HCT116 (cell line): Measurements from ENCODE around the gene DAZAP1. TPM values are rescaled to one million over a fixed set of nuclear protein-coding genes. Genes with fewer than 3 reads are reported as not detected.

Experiments
- ATAC-seq: fragments of 200-7000 bp; cut with Tn5 transposase; 2 replicates; pipeline ENCODE4 v1.9.1; 2020; ENCODE audit warnings: mild to moderate bottlenecking, moderate library complexity
- BruUV-seq: library from RNA; stranded (reverse); fragments of 400-500 nt; replicated peaks from 2 replicates; lab custom pipeline; 2021; lab: Mats Ljungman, UMichigan
- CTCF ChIA-PET: fragments of 300-600 bp; sonication (Branson Sonifier 250); formaldehyde crosslinking; loops from one replicate; lab custom pipeline; 2021; ENCODE audit warnings: antibody characterized with exemption; lab: Charles Lee
- POLR2A ChIA-PET: fragments of 300-600, 350-600 bp; sonication (Branson Sonifier 250); formaldehyde crosslinking; loops from one replicate; lab custom pipeline; 2021; ENCODE audit warnings: antibody characterized with exemption; lab: Charles Lee
- RAD21 ChIA-PET, 2 experiments: fragments of 300-600 bp; sonication (Branson Sonifier 250); formaldehyde crosslinking; loops; one replicate each; lab custom pipeline; 2023; ENCODE audit warnings: low total read pairs in 2 of 2; ENCODE audit not compliant: uncharacterized antibody in 2 of 2, unreplicated experiment in 2 of 2, low non-redundant PET in 1 of 2; lab: Charles Lee
- DNase-seq: peaks from one replicate; pipeline ENCODE4 v3.0.0-alpha.2; 2010; ENCODE audit warnings: low read depth, low spot score
- H2AFZ ChIP-seq: fragments of 200-600 bp; shearing (Covaris generic), sonication (generic); 2 replicates; pipeline ENCODE4 v1.6.1; 2017; ENCODE audit warnings: low read depth, mixed run types, mixed read lengths, antibody characterized with exemption, low read length; ENCODE audit not compliant: poor library complexity, severe bottlenecking
- H3K27ac ChIP-seq: 2 replicates; pipeline ENCODE4 v1.5.1; 2012; ENCODE audit warnings: low read depth, low read length
- H3K27me3 ChIP-seq: fragments of 200-600 bp; sonication (generic); 2 replicates; pipeline ENCODE4 v1.6.1; 2016; ENCODE audit warnings: mixed run types, low read length, mixed read lengths; ENCODE audit not compliant: insufficient read depth
- H3K36me3 ChIP-seq, 2 experiments: fragments of 200-500 bp in 1 of 2; fragments of 200-600 bp in 1 of 2; sonication (Bioruptor generic) in 1 of 2; sonication (generic) in 1 of 2; 2 replicates each; pipeline versions ENCODE4 v1.5.1 to v1.6.1; 2014 to 2016; ENCODE audit warnings: low read length in 2 of 2, inconsistent platforms in 1 of 2, mixed read lengths in 1 of 2, mixed run types in 1 of 2; ENCODE audit not compliant: insufficient read depth in 2 of 2, control insufficient read depth in 1 of 2
- H3K4me1 ChIP-seq, 2 experiments: fragments of 200-600 bp in 1 of 2; sonication (generic) in 1 of 2; 2 replicates each; pipeline versions ENCODE4 v1.5.1 to v1.6.1; 2012 to 2017; ENCODE audit warnings: low read length in 2 of 2, inconsistent platforms in 1 of 2, mild to moderate bottlenecking in 1 of 2, mixed read lengths in 1 of 2, mixed run types in 1 of 2, moderate library complexity in 1 of 2; ENCODE audit not compliant: insufficient read depth in 2 of 2, control insufficient read depth in 1 of 2
- H3K4me2 ChIP-seq: fragments of 200-600 bp; sonication (generic); 2 replicates; pipeline ENCODE4 v1.6.1; 2017; ENCODE audit warnings: mixed run types, low read length, mixed read lengths
- H3K4me3 ChIP-seq, 2 experiments: fragments of 200-600 bp in 1 of 2; sonication (generic) in 1 of 2; replicated peaks in 1 of 2; 2 replicates each; pipeline ENCODE4 v1.5.1; 2011 to 2016; ENCODE audit warnings: low read length in 2 of 2, control low read depth in 1 of 2, low read depth in 1 of 2, mild to moderate bottlenecking in 1 of 2, mixed read lengths in 1 of 2, mixed run types in 1 of 2
- H3K79me2 ChIP-seq: fragments of 200-600 bp; sonication (generic); 2 replicates; pipeline ENCODE4 v1.6.1; 2017; ENCODE audit warnings: mild to moderate bottlenecking, mixed run types, low read length, moderate library complexity, mixed read lengths; ENCODE audit not compliant: insufficient read depth
- H3K9ac ChIP-seq: fragments of 200-600 bp; sonication (generic); 2 replicates; pipeline ENCODE4 v1.6.1; 2016; ENCODE audit warnings: low read length, mixed read lengths
- H3K9me2 ChIP-seq: fragments of 200-600 bp; sonication (generic), shearing (Covaris generic); 2 replicates; pipeline ENCODE4 v1.6.1; 2017; ENCODE audit warnings: mixed run types, mild to moderate bottlenecking, moderate library complexity; ENCODE audit not compliant: insufficient read depth
- H3K9me3 ChIP-seq, 2 experiments: fragments of 200-500 bp in 1 of 2; fragments of 200-600 bp in 1 of 2; sonication (Bioruptor generic) in 1 of 2; sonication (generic) in 1 of 2; 2 replicates each; pipeline ENCODE4 v1.6.1; 2014 to 2017; ENCODE audit warnings: low read length in 2 of 2, mixed read lengths in 2 of 2, inconsistent platforms in 1 of 2, low read depth in 1 of 2, mild to moderate bottlenecking in 1 of 2, mixed run types in 1 of 2, moderate library complexity in 1 of 2; ENCODE audit not compliant: control insufficient read depth in 1 of 2, insufficient read depth in 1 of 2
- H4K20me1 ChIP-seq: fragments of 200-600 bp; sonication (generic), shearing (Covaris generic); 2 replicates; pipeline ENCODE4 v1.6.1; 2017; ENCODE audit warnings: mixed run types, mild to moderate bottlenecking, moderate library complexity; ENCODE audit not compliant: insufficient read depth
- EGR1 ChIP-seq: IDR thresholded peaks from 2 replicates; pipeline ENCODE4 v1.6.1; 2012; ENCODE audit warnings: low read depth
- ELF1 ChIP-seq: IDR thresholded peaks from 2 replicates; pipeline ENCODE4 v1.6.1; 2012; ENCODE audit warnings: low read depth, borderline replicate concordance
- EZH2 ChIP-seq: fragments of 200-600 bp; sonication (generic); IDR thresholded peaks from 2 replicates; pipeline ENCODE4 v1.6.1; 2017; ENCODE audit warnings: antibody characterized with exemption, mixed run types
- POLR2A ChIP-seq: IDR thresholded peaks from 2 replicates; pipeline ENCODE4 v1.7.0; 2011; ENCODE audit warnings: borderline replicate concordance; ENCODE audit not compliant: insufficient read depth, insufficient read length; ENCODE audit errors: extremely low read depth
- SIN3A ChIP-seq: IDR thresholded peaks from 2 replicates; pipeline ENCODE4 v1.6.1; 2012; ENCODE audit warnings: low read depth
- SRF ChIP-seq: IDR thresholded peaks from 2 replicates; pipeline ENCODE4 v1.6.1; 2012; ENCODE audit warnings: low read depth
- ZNF274 ChIP-seq: fragments of 200-500 bp; sonication (Bioruptor generic); IDR thresholded peaks from 2 replicates; pipeline ENCODE4 v1.6.1; 2014; ENCODE audit warnings: mild to moderate bottlenecking, low read depth, low read length, inconsistent platforms
- intact Hi-C: fragments of 100-400 bp; cut with micrococcal nuclease; formaldehyde crosslinking; loops from 2 replicates; pipeline ENCODE4 v1.10.0; 2022
- total RNA-seq: library from RNA; stranded (reverse); gene quantifications from one replicate; pipeline ENCODE4 v1.2.1, GENCODE V29; 2021; ENCODE audit not compliant: unreplicated experiment
- TF ChIP-seq, protein P1 (sequence below): IDR thresholded peaks from 2 replicates; pipeline ENCODE4 v1.6.1; 2012
- TF ChIP-seq, protein P2 (sequence below), 3 experiments: fragments of 200-600 bp in 1 of 3; sonication (generic) in 1 of 3; IDR thresholded peaks in 2 of 3; conservative IDR thresholded peaks in 1 of 3; 2 replicates each; pipeline ENCODE4 v1.5.1; 2012 to 2017; ENCODE audit warnings: low read depth in 2 of 3, low read length in 2 of 3, antibody characterized with exemption in 1 of 3, borderline replicate concordance in 1 of 3, control low read depth in 1 of 3, mild to moderate bottlenecking in 1 of 3, mixed read lengths in 1 of 3, mixed run types in 1 of 3, moderate library complexity in 1 of 3; ENCODE audit not compliant: insufficient read depth in 1 of 3
- TF ChIP-seq, protein P3 (sequence below): IDR thresholded peaks from 2 replicates; pipeline ENCODE4 v1.6.1; 2011; ENCODE audit warnings: mild to moderate bottlenecking, low read length, moderate library complexity; ENCODE audit not compliant: insufficient replicate concordance; ENCODE audit errors: extremely low read depth

DAZAP1 gene
- total RNA-seq, 1 experiment from 2014 or later = 191 TPM

DNA sequence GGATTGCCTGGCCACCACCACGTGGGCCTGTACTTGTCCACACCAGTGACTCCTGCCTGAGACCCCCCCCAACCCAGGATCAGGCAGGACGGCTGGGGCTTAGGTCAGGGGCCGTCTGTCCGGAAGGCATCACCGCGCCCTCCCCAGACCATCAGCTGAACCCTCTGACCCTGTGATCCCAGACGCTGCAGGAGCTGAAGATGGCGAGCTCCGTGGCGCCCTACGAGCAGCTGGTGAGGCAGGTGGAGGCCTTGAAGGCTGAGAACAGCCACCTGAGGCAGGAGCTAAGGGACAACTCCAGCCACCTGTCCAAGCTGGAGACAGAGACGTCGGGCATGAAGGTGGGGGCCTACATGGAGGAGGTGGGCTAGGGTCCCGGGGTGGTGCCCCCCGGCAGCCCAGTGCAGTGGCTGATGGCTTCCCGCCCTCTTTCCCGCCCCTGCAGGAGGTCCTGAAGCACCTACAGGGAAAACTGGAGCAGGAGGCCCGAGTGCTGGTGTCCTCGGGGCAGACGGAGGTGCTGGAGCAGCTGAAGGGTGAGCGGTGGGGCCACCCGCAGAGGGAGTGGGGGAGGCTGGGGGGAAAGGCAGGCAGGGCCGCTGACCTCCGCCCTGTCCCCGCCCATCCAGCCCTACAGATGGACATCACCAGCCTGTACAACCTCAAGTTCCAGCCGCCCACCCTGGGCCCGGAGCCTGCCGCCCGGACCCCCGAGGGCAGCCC is 45.6 kb downstream of the DAZAP1 start (continued):
- TF ChIP-seq, protein P1, sequence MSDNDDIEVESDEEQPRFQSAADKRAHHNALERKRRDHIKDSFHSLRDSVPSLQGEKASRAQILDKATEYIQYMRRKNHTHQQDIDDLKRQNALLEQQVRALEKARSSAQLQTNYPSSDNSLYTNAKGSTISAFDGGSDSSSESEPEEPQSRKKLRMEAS = no peak
- no peak for TF ChIP-seq EZH2
- TF ChIP-seq, protein P2, sequence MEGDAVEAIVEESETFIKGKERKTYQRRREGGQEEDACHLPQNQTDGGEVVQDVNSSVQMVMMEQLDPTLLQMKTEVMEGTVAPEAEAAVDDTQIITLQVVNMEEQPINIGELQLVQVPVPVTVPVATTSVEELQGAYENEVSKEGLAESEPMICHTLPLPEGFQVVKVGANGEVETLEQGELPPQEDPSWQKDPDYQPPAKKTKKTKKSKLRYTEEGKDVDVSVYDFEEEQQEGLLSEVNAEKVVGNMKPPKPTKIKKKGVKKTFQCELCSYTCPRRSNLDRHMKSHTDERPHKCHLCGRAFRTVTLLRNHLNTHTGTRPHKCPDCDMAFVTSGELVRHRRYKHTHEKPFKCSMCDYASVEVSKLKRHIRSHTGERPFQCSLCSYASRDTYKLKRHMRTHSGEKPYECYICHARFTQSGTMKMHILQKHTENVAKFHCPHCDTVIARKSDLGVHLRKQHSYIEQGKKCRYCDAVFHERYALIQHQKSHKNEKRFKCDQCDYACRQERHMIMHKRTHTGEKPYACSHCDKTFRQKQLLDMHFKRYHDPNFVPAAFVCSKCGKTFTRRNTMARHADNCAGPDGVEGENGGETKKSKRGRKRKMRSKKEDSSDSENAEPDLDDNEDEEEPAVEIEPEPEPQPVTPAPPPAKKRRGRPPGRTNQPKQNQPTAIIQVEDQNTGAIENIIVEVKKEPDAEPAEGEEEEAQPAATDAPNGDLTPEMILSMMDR (IDR thresholded peaks at IDR 0.05 in 2 of 3, conservative IDR thresholded peaks at IDR 0.05 in 1 of 3; ENCODE audit: borderline replicate concordance in 1 of 3, insufficient read depth in 1 of 3, low read depth in 2 of 3, low read length in 2 of 3) = no peak
- TF ChIP-seq, protein P3, sequence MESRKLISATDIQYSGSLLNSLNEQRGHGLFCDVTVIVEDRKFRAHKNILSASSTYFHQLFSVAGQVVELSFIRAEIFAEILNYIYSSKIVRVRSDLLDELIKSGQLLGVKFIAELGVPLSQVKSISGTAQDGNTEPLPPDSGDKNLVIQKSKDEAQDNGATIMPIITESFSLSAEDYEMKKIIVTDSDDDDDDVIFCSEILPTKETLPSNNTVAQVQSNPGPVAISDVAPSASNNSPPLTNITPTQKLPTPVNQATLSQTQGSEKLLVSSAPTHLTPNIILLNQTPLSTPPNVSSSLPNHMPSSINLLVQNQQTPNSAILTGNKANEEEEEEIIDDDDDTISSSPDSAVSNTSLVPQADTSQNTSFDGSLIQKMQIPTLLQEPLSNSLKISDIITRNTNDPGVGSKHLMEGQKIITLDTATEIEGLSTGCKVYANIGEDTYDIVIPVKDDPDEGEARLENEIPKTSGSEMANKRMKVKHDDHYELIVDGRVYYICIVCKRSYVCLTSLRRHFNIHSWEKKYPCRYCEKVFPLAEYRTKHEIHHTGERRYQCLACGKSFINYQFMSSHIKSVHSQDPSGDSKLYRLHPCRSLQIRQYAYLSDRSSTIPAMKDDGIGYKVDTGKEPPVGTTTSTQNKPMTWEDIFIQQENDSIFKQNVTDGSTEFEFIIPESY = no peak

DNA sequence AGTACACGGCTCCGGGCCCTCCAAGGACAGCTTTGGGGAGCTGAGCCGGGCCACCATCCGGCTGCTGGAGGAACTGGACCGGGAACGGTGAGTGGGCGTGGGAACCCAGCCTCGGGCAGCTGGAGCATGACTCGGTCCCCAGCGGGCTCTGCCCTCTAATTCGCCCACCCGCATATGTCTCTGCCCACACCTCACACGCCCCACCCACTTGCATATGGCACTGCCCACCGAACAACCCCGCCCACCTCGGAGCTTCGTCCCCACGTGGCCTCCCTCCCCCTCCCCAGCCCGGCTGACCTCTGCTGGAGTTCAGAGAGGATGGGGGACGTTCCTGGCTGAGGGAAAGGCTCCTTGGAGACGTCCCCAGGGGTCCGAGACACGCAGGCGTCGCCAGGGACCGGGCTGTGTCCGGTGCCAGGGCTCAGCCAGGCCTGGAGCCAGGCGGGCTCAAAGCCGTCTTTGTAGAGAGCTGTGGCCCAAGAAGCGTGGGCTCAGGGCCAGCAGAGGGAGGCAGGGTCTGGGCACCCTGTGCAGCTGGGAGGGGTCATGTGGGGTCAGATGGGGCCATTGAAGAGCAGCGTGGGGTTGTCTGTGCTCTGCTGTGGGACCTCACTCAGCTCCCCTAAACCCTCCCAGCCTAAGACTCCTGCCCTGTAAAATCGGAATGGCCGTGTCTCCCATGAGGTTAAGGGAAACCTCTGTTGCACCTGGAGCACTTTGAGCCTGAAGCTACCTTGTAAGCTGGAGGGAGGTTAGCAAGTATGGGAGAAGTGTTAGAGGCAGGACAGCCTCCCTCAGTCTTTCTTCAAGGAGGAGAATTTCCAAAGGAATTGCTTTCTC is 46.4 kb downstream of the DAZAP1 start:
- H3K27ac ChIP-seq = no peak overlapping the region
- no peak overlapping the region for H2AFZ ChIP-seq
- ChIA-PET CTCF (interaction anchor here (4.0 kb wide), 1 partner anchor 9 kb away, joined by 49 read pairs; no protein-coding TSS in a partner anchor), RAD21 (no interaction called here), POLR2A (interaction anchor here (1.2 to 3.3 kb wide), 2 partner anchors 9 to 185 kb away, joined by 5 to 28 read pairs; partner anchors contain the start of gene CIRBP)
- no peaks in the 10 kb centered on the region for H4K20me1 ChIP-seq
- H3K4me3 ChIP-seq = no peak overlapping the region
- no peak overlapping the region for H3K4me2 ChIP-seq
- peak; percentile 54; the same call in 1 of the 2 replicates for TF ChIP-seq EGR1
- TF ChIP-seq POLR2A = no peak
- TF ChIP-seq ZNF274 = no peak
- TF ChIP-seq SIN3A = no peak
- no peak for TF ChIP-seq ELF1
- no peak for TF ChIP-seq SRF
- no peak for TF ChIP-seq EZH2
- TF ChIP-seq, protein P1 = no peak
- ATAC-seq (no peak), DNase-seq (no peak)
- no peaks in the 10 kb centered on the region for H3K9me3 ChIP-seq
- peaks cover 23 to 39% of the 10 kb centered on the region in 2 experiments for H3K4me1 ChIP-seq
- H3K27me3 ChIP-seq = no peaks in the 10 kb centered on the region; the same call in 1 of the 2 replicates
- BruUV-seq = no TSS peak
- H3K36me3 ChIP-seq = no peaks in the 10 kb centered on the region
- H3K9ac ChIP-seq = no peak overlapping the region
- H3K9me2 ChIP-seq = no peaks in the 10 kb centered on the region
- no peaks in the 10 kb centered on the region for H3K79me2 ChIP-seq
- intact Hi-C loops = no loop called here
